Muscle of leg (tissue), 11 donors: ENCODE data around the gene LIPI. TPM values are rescaled to one million over a fixed set of nuclear protein-coding genes. Genes with fewer than 3 reads are reported as not detected.
"Not testable (repeated sequence)": the region's sequence is repeated elsewhere in the genome, so short reads cannot be mapped to it uniquely, and the experiment has no call there.

Source experiments
- DNase-seq: peaks from one replicate; pipeline ENCODE4 v3.0.0; 2013
- H3K27ac ChIP-seq: one replicate; pipeline ENCODE4 v1.5.1; 2013; ENCODE audit warnings: mild to moderate bottlenecking, low read length, control low read depth
- H3K27me3 ChIP-seq: one replicate; pipeline ENCODE4 v1.6.1; 2013; ENCODE audit warnings: low read length; ENCODE audit not compliant: control insufficient read depth, insufficient read depth
- H3K36me3 ChIP-seq: one replicate; pipeline ENCODE4 v1.6.1; 2013; ENCODE audit warnings: low read length; ENCODE audit not compliant: control insufficient read depth, insufficient read depth
- H3K4me1 ChIP-seq: one replicate; pipeline ENCODE4 v1.6.1; 2013; ENCODE audit warnings: low read length; ENCODE audit not compliant: control insufficient read depth, insufficient read depth
- H3K4me3 ChIP-seq: one replicate; pipeline ENCODE4 v1.5.1; 2013; ENCODE audit warnings: low read length, control low read depth
- H3K9me3 ChIP-seq: replicated peaks from 2 replicates; pipeline ENCODE4 v1.6.1; 2013; ENCODE audit warnings: low read depth, low read length; ENCODE audit not compliant: control insufficient read depth
- WGBS: methylation state at CpG from one replicate; pipeline ENCODE4 v1.1.5; 2013; ENCODE audit warnings: missing lambda C conversion rate; ENCODE audit not compliant: insufficient coverage; 5-methylcytosine and 5-hydroxymethylcytosine counted together
- polyA plus RNA-seq, 8 donors: library from polyadenylated mRNA; unstranded; fragments of 120-200 nt; gene quantifications; one replicate each; pipeline versions ENCODE4 v1.2.1 to v1.2.3, GENCODE V29; 2013; ENCODE audit warnings: inconsistent platforms in 1 of 8, low replicate concordance in 1 of 8; ENCODE audit not compliant: insufficient read length in 8 of 8, insufficient read depth in 1 of 8
- total RNA-seq: library from RNA; stranded (reverse); fragments of 120-200 nt; gene quantifications from one replicate; pipeline ENCODE4 v1.2.4, GENCODE V29; 2013

The LIPI gene
- total and polyA plus RNA-seq, 9 donors: 0.06 to 0.34 (median 0.24) TPM; not detected in 2

DNA sequence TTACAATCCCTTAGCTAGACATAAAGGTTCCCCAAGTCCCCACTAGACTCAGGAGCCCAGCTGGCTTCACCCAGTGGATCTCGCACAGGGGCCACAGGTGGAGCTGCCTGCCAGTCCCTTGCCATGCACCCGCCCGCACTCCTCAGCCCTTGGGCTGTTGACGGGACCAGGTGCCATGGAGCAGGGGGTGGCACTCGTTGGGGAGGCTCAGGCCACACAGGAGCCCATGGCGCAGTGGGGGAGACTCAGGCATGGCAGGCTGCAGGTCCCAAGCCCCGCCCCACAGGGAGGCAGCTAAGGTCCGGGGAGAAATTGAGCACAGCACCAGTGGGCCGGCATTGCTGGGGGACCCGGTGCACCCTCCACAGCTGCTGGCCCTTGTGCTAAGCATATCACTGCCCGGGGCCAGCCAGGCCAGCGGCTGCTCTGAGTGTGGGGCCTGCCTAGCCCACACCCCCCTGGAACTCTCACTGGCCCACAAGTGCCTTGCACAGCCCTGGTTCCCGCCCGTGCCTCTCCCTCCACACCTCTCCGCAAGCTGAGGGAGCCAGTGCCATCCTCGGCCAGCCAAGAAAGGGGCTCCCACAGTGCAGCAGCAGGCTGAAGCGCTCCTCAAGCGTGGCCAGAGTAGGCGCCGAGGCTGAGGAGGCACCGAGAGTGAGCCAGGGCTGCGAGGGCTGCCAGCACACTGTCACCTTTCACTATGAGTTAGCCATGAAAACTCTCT is 117.8 kb downstream of the LIPI start:
- Histone ChIP-seq H3K4me3 (no peak overlapping the region), H3K36me3 (no peaks in the 10 kb centered on the region), H3K27me3 (no peaks in the 10 kb centered on the region), H3K4me1 (no peaks in the 10 kb centered on the region), H3K27ac (no peak overlapping the region), H3K9me3 (no peaks in the 10 kb centered on the region)
- WGBS: 91% methylated on average over 17 of the region's 22 CpGs
- no peak for DNase-seq

DNA sequence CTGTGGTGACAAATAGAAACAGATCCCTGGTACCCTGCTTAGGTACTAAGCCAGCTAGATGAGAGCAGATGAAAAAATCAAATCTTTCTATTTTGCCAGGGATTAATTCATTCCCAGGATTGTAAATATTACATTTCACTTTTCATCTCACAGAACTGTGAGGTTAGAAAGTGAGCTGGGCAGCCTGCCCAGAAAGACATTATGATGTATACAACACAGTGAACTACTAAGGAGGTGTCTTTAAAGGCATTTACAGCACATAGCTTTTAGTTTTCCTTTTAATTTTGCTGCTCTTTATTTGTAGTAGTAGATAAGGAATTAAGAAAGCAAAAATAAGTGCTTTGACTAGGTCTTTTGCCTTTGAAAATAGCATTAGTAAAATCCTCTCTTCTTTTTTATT is 120.6 kb downstream of the LIPI start:
- H3K27me3 ChIP-seq, H3K4me1 ChIP-seq, H3K27ac ChIP-seq, H3K4me3 ChIP-seq, DNase-seq, H3K9me3 ChIP-seq, H3K36me3 ChIP-seq: not testable (repeated sequence)

DNA sequence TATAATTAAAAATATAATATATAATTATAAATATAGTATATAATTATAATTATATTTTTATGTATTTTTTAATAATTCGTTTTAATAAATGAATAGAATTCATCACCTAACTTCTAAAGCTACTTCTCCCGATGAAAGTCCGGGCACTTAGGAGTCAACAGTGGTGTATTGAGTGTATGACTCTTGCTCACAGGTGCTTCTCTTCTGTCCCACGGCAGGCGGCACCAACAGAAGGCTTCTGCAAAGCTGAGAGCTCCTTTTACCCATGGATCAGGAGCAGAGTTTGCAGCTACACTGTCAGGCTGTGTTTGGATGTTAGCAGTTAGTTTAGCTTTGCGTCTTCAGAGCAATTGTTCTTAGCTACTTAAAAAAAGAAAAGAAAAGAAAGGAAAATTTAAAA is 122.4 kb downstream of the LIPI start:
- no peak overlapping the region for H3K27ac ChIP-seq
- H3K9me3 ChIP-seq: peaks cover 16% of the 10 kb centered on the region
- no CpG with 5 or more reads among the region's 6 CpGs for WGBS
- H3K27me3 ChIP-seq: no peaks in the 10 kb centered on the region
- H3K36me3 ChIP-seq: peaks cover 7% of the 10 kb centered on the region
- DNase-seq: no peak
- no peaks in the 10 kb centered on the region for H3K4me1 ChIP-seq
- no peak overlapping the region for H3K4me3 ChIP-seq

DNA sequence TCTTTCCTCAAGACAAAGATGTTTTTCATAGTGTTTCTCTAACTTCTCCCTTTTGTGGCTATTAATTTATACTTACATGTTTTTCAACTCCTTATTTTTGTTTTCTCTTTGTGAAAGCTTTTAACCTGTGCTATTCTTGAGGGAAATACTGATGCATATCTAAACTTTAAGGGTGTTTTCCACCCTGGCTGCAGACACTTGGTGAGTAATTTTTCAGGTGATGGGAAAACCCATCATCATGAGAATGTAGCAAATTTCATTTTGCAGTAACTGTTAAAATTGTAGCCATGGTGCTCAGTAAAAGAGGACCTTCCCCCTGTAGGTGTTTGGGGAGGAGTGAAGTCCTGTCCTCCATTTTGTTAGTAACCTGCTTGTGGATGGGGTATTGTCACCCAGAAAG is 124.2 kb downstream of the LIPI start:
- no peaks in the 10 kb centered on the region for H3K27me3 ChIP-seq
- H3K4me1 ChIP-seq: no peaks in the 10 kb centered on the region
- peaks cover 22% of the 10 kb centered on the region for H3K9me3 ChIP-seq

DNA sequence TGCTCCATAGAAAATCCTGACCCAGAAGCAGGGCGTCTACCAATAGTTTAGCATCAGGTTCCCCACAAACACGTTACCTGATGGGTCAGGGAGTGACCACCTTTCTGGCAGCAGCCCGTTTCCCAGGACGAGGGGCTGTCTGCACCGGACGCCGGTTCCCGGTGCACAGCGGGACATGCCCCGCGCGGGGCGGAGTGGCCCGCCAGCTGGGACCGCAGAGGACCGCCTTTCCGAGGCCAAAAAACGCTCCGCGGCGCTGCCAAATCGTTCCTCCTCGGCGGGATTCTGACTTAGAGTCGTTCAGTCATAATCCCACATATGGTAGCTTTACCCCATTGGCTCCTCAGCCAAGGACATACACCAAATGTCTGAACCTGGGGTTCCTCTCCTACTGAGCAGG is 126.1 kb downstream of the LIPI start:
- WGBS: 97% methylated on average over 21 of the region's 25 CpGs
- Histone ChIP-seq H3K9me3 (peaks cover 29% of the 10 kb centered on the region), H3K27me3 (no peaks in the 10 kb centered on the region), H3K27ac (no peak overlapping the region), H3K4me3 (no peak overlapping the region), H3K36me3 (peaks cover 7% of the 10 kb centered on the region), H3K4me1 (no peaks in the 10 kb centered on the region)
- no peak for DNase-seq

More for the DNA sequence above, 124.2 kb downstream of the LIPI start:
- Histone ChIP-seq H3K36me3 (peaks cover 7% of the 10 kb centered on the region), H3K27ac (no peak overlapping the region), H3K4me3 (no peak overlapping the region)
- no peak for DNase-seq

DNA sequence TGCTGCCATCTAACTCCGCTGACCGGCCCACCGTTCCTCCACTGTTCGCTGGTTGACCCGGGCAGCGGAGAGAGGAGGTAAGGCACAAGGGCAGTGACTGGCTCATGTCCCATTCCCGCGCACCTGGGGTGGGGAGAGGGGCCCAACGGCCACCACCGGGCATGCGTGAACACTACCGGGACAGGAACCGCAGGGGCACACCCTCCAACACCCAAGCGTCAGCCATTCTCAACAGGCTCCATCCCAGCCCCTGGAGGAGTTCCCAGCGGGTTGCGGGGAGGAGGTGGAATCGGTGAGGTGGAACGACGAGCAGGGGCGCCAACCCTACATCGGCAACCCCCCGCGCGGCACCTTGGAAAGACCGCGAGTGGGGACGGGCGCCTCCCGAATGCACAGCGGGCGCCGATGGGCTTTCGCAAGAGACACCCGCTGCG is 126.7 kb downstream of the LIPI start:
- Histone ChIP-seq H3K9me3 (peaks cover 29% of the 10 kb centered on the region), H3K27ac (no peak overlapping the region), H3K36me3 (peaks cover 7% of the 10 kb centered on the region), H3K4me1 (no peaks in the 10 kb centered on the region), H3K4me3 (no peak overlapping the region), H3K27me3 (no peaks in the 10 kb centered on the region)
- WGBS: 95% methylated on average over 32 of the region's 35 CpGs
- no peak for DNase-seq

DNA sequence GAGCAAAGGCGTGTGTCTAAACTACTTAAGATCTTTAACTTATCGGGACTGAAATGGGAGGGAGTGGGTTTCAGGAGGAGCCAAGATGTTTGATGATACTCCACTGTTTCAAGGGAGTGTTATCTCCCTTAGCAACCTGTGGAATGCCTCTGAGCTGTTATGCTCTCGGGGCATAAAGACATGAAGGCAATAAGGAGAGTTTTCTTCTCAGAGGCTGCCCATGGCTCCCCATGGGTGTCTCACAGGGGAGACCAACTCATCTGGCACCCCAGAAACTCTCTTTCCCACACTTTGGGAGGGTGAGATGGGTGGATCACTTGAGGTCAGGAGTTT is 130.0 kb downstream of the LIPI start:
- no peak overlapping the region for H3K27ac ChIP-seq
- H3K9me3 ChIP-seq: peaks cover 53% of the 10 kb centered on the region
- H3K27me3 ChIP-seq: no peaks in the 10 kb centered on the region
- WGBS: 94% methylated on average over 2 of the region's 3 CpGs
- no peaks in the 10 kb centered on the region for H3K4me1 ChIP-seq
- H3K36me3 ChIP-seq: peaks cover 7% of the 10 kb centered on the region
- no peak overlapping the region for H3K4me3 ChIP-seq
- DNase-seq: no peak

DNA sequence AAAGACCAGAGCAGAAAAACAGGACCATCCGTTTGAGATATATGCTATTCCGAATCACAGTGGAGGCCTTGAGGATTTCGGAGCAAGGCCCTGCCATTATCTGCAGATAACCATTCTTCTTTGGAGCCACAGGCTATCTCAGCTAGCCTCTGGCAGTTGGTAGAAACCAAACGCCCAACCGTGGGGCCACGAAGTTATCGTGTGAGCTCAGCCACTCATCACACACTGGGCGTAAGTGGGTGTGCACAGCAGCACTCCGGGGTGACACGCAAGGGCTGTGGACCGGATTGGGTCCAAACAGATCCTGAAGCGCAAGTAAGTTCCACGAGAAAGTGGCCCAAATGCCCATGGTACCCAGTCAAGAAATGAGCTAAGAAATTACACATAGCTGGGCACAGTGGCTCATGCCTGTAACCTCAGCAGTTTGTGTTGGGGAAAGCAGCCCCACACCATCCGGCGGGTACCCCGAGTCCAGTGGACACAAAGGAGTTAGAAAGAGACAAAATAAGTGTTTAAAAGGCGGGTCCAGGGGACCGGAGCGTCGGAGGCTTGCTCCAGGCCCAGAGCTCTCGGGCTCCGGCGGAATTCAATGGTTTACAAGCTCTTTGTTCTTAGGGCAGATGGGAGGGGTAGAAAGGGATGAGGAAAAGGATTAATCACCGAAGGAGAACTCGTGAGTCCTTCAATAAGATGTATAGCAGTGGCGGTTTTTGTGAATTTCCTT is 130.6 kb downstream of the LIPI start:
- WGBS: 89% methylated on average over 24 of the region's 26 CpGs
- peaks cover 58% of the 10 kb centered on the region for H3K9me3 ChIP-seq
- DNase-seq: no peak
- H3K27me3 ChIP-seq: no peaks in the 10 kb centered on the region
- H3K4me1 ChIP-seq: no peaks in the 10 kb centered on the region
- no peak overlapping the region for H3K4me3 ChIP-seq
- peaks cover 7% of the 10 kb centered on the region for H3K36me3 ChIP-seq
- H3K27ac ChIP-seq: no peak overlapping the region

DNA sequence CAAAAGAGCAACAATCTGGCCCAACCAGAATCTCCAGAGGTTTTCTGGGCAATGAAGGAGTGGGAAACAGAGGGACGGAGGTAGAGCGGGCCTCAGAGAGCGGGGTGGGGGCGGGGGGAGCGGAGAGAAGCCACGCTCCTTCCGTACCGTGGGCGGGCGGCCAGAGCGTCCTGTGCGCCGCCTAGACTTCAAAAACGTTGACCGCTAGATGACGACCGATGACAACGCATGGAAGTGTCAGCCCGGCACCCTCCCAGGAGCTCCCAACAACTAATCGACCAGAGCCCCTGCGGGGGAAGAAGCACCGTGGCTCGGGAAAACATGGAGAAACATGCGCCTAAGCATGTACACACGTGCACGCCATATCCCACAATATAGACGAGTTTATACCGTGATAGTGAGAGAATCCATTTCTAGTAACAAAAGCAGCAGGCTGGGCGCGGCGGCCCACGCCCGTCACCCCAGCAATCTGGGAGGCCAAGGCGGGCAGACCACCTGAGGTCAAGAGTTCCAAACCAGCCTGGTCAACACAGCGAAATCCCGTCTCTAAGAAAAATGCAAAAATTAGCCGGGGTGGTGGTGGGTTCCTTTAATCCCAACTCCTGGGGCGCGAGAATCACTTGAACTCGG is 131.9 kb downstream of the LIPI start:
- H3K27ac ChIP-seq: no peak overlapping the region
- DNase-seq: no peak
- H3K4me3 ChIP-seq: no peak overlapping the region
- H3K27me3 ChIP-seq: no peaks in the 10 kb centered on the region
- H3K9me3 ChIP-seq: peaks cover 58% of the 10 kb centered on the region
- WGBS: 98% methylated on average over 28 of the region's 40 CpGs
- no peaks in the 10 kb centered on the region for H3K4me1 ChIP-seq
- H3K36me3 ChIP-seq: peaks cover under 1% of the 10 kb centered on the region

DNA sequence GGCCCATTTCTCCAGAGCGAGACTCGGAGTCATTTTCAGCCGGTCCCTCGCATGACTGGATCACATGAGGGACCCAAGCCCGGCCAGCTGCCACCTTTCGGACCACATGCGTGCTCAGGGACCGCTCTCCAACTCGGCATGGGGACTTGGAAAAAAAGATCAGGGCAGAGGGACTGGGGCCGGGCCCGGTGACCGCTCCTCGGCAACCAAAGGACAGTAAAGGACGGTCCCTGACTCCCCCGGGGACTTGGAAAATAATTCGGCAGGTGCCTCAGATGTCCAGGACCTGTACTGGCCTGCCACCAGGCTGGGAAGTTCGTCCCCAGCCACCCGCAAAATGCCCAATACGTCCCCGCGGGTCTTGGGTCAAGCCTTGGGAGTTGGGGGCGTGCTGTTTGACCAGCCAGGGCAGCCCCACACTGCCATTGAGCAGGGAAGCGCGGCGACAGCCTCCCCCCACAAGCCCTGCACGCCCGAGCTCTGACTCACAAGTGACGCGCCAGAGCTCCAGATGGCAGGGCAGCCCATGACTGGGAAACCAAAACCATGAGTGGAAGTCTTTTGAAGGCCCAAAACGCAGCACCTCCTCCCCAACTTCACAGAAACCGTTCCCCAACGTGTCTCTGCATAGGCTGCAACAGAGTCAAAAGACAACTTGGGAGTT is 134.5 kb downstream of the LIPI start:
- H3K36me3 ChIP-seq: no peaks in the 10 kb centered on the region
- H3K4me3 ChIP-seq: no peak overlapping the region
- no peak overlapping the region for H3K27ac ChIP-seq
- H3K27me3 ChIP-seq: no peaks in the 10 kb centered on the region
- WGBS: 90% methylated on average over 29 of the region's 32 CpGs
- DNase-seq: no peak
- no peaks in the 10 kb centered on the region for H3K4me1 ChIP-seq
- H3K9me3 ChIP-seq: peaks cover 68% of the 10 kb centered on the region
